ENCODE results near the gene PARD3B. TPM values are rescaled to one million over a fixed set of nuclear protein-coding genes. Genes with fewer than 3 reads are reported as not detected.

PARD3B gene
- total RNA-seq, 1 donor from 2014 or later: 4.5 TPM

GRCh38 chr2:205496772-205497171 lies 951.5 kb downstream of the PARD3B start:
- FAIRE-seq (no peak), DNase-seq (ENCODE audit: low spot score in 2 of 2) (no peak)

DNA sequence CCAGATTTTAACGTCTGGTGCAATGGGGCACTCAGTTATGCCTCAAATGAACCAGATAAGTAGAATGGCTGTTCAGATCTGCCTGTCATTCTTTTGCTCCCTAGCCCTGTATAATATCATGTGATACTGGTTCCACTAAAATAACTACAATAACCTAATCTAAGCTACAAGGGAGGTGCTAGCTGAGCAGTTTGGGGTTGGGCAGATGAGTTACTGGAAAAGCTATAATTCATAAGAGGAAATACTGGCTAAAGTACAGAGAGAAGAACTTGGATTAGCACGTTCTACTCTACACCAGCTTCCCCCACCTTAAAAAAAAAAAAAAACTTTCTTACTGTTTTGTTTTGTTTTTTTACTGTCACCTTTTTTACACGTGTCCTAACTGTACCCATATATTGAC lies 953.7 kb downstream of the PARD3B start:
- DNase-seq (ENCODE audit: low spot score in 2 of 2) (no peak), FAIRE-seq (no peak)

GRCh38 chr2:205500065-205500464 lies 954.8 kb downstream of the PARD3B start:
- DNase-seq (ENCODE audit: low spot score in 2 of 2): no peak
- no peak for FAIRE-seq

DNA sequence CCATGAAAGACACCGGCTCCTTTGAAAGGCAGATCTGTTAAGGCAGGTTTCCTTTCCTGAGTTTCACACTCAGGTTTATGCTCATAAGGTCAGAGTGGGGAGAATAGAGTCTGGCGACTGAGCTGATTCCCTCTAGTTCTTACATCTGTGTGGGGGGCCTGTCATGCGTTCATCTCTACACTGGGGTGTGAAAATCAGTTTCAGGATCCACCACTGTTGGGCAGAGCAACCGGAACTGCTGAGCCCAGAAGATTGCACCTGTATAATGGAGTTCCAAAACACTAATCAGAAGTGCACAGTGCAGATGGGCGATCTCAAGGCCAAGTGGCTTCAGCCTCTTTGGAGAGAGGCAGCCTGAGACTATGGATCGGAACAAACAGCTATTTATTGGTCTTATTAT lies 955.7 kb downstream of the PARD3B start:
- DNase-seq (ENCODE audit: low spot score in 2 of 2): no peak
- FAIRE-seq: no peak

- no peak for DNase-seq (ENCODE audit: low spot score in 2 of 2)
- FAIRE-seq: no peak
Observed at GRCh38 chr2:205501826-205502225, 956.6 kb downstream of the PARD3B start.

DNA sequence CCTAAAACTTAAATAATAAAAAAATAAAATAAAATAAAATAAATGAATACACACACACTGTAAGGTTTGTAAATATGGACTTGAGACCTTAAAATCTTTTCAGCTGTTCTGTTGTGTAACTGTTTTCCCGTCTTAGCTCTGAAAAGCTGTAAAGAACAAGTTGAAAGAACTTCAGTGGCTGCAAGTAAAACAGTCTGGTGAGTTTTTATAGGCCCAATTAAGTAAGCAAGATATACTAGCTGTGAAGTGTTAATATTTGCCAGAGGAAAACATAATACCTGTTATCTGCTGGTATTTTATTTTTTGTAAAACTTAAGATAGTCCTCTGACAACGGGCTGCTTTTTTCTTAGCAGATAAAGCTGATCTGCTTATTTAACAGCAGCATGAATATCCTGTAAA lies 960.1 kb downstream of the PARD3B start:
- DNase-seq (ENCODE audit: low spot score in 2 of 2) (no peak), FAIRE-seq (no peak)

DNA sequence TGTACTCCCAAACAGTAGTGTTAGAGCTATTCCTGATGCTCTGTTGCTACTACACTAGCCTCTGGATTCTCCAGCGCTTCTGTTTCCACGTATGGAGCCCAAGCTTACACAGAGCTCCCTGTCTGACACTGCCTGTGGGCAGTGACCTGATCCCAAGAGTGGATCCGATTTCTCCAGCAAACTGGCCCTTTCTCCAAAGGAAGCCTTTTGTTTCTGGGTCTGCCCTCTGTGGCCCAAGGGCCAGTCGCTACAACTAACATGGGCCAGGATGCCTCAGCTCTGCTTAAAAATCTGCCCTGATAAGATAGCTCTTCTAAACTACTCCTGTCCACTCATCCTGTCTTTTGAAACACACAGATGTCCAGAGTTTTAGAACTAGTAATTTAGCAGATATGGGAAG lies 964.4 kb downstream of the PARD3B start:
- no peak for DNase-seq (ENCODE audit: low spot score in 2 of 2)
- no peak for FAIRE-seq

DNA sequence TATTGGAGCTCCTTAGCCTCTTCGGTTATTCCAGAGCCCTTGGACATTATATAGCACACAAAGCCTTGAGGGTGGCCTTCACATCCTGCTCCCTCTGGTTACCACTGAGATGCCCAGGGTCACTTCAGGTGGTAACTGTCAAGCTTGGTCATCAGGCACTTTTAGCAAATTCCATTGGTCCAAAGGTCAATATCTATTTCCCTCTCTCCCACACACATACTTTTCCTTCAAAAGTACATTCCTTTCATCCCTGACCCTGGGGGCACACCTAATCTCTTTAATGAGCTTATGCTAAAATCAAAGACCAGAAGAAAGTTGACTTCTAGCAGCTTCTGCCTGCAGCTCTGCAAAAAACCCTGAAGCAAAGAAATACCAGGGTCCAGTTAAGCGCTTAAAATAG lies 965.1 kb downstream of the PARD3B start:
- FAIRE-seq (no peak), DNase-seq (ENCODE audit: low spot score in 2 of 2) (no peak)

DNA sequence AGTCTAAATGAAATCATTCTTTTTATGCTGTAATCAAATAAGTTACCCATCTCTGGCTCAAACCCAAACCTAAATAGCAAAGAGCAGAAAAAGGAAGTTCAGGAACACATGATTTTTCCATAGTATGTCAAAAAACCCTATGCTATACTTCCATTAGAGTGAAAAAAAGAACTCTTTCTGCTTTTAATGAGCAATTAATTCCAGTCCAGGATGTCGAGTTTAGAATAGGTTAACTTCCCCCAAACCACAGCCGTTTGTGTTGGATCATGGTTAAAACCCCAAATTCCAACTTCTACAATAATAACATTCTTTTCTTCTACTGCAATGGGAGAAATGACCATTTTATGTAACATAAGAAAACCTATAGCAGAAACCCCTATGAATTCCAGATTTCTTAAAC lies 965.9 kb downstream of the PARD3B start:
- DNase-seq (ENCODE audit: low spot score in 2 of 2) (no peak), FAIRE-seq (no peak)

- no peak for DNase-seq (ENCODE audit: low spot score in 2 of 2)
- FAIRE-seq: no peak
Observed at GRCh38 chr2:205511641-205512040, 966.4 kb downstream of the PARD3B start.

GRCh38 chr2:205520311-205520710 lies 975.0 kb downstream of the PARD3B start:
- no peak for DNase-seq (ENCODE audit: low spot score in 2 of 2)
- no peak for FAIRE-seq

DNA sequence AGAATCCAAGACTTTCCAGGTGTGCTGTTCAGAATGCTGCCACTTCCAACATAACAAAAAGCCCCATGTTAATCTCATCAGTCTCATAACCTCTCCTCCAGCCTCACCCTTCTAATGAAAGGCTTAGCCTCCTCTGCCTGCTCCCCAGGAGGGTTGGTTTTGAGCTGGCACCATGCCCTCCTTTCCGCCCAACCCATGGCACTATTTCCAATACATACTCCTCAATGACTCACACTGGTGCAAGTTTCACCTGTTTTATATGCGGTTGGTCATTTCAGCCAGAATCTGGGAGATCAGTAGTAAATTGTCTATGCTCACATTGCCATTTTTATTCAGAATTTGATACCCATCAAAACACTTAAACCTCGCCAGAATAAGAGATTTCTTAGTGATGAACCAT lies 979.4 kb downstream of the PARD3B start:
- FAIRE-seq: no peak
- no peak for DNase-seq (ENCODE audit: low spot score in 2 of 2)

GRCh38 chr2:205527801-205528200 lies 982.5 kb downstream of the PARD3B start:
- no peak for FAIRE-seq
- no peak for DNase-seq (ENCODE audit: low spot score in 2 of 2)

DNA sequence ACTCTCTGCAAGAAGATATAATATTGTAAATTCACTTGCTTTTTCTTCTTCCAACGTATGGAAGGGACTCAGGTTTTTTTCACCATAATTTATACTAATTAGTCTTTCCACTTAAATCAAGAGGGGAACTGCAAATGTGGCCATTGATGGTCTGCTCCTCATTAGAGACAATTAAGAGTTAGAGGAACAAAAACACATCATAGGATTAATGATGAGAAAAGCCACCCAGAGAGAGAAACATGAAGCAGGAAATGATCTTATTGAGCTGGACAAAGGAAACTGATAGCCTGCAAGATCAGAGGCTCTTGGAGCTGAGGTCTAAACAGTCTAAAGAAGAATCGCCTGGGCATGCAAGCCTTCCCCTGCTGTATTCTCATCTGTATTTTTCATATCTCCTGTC lies 985.8 kb downstream of the PARD3B start:
- FAIRE-seq: no peak
- DNase-seq (ENCODE audit: low spot score in 2 of 2): no peak

- DNase-seq (ENCODE audit: low spot score in 2 of 2) (no peak), FAIRE-seq (no peak)
Observed at GRCh38 chr2:205531489-205532148, 986.3 kb downstream of the PARD3B start.

GRCh38 chr2:205535001-205535400 lies 989.7 kb downstream of the PARD3B start:
- DNase-seq (ENCODE audit: low spot score in 2 of 2) (no peak), FAIRE-seq (no peak)

GRCh38 chr2:205539603-205540002 lies 994.3 kb downstream of the PARD3B start:
- no peak for FAIRE-seq
- DNase-seq (ENCODE audit: low spot score in 2 of 2): no peak

GRCh38 chr2:205540036-205540435 lies 994.8 kb downstream of the PARD3B start:
- DNase-seq (ENCODE audit: low spot score in 2 of 2) (no peak), FAIRE-seq (no peak)

- no peak for FAIRE-seq
Observed at GRCh38 chr2:205543262-205543843, 998.1 kb downstream of the PARD3B start.

DNA sequence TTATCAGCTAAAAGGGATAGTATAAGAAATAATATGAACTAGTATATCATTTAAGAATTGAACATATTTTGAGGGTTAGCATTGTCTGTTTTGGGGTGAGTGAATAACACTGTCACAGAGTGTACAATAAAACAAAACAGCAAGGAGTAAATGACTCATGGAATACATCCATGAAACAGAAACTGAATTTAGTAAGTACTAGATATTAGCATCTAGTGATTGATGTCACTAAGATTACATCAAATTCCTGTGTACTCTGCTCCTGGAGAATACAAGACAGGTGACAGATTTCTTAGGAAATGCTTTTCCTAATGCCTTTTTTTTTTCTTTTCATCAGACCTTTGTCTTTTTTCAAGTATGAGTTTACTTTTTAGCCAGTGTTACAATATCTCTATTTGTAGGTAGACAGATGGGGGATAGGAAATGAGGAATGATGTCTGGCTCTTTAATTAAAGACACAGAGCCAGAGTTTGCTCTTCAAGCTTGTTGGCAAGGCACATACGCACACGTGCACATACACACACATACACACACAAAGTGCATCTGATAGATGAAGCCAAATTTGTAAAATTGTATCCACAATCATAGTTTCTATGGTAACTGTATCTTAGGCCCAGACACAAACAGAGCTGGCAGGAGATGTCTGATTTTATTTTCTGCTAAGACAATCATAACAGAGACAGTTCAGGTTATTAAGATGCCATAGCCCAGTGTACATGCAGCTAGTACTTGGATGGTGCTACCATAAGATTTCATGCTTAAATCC lies 998.8 kb downstream of the PARD3B start:
- DNase-seq (ENCODE audit: low spot score in 2 of 2) (no peak), FAIRE-seq (no peak)

More at GRCh38 chr2:205543262-205543843, 998.1 kb downstream of the PARD3B start:
- no peak for DNase-seq (ENCODE audit: low spot score in 2 of 2)

- FAIRE-seq (no peak), DNase-seq (ENCODE audit: low spot score in 2 of 2) (no peak)
Observed at GRCh38 chr2:205545971-205546816, 1000.9 kb downstream of the PARD3B start.

Measured in frontal cortex (tissue), 4 donors.